ENCODE data around the gene SMC3. TPM values are rescaled to one million over a fixed set of nuclear protein-coding genes. Genes with fewer than 3 reads are reported as not detected.

SMC3 gene
- total RNA-seq, 1 experiment from 2014 or later = 31.3 TPM

GRCh38 chr10:110649347-110650264, 82.1 kb downstream of the SMC3 start:
- TF ChIP-seq, protein P1, sequence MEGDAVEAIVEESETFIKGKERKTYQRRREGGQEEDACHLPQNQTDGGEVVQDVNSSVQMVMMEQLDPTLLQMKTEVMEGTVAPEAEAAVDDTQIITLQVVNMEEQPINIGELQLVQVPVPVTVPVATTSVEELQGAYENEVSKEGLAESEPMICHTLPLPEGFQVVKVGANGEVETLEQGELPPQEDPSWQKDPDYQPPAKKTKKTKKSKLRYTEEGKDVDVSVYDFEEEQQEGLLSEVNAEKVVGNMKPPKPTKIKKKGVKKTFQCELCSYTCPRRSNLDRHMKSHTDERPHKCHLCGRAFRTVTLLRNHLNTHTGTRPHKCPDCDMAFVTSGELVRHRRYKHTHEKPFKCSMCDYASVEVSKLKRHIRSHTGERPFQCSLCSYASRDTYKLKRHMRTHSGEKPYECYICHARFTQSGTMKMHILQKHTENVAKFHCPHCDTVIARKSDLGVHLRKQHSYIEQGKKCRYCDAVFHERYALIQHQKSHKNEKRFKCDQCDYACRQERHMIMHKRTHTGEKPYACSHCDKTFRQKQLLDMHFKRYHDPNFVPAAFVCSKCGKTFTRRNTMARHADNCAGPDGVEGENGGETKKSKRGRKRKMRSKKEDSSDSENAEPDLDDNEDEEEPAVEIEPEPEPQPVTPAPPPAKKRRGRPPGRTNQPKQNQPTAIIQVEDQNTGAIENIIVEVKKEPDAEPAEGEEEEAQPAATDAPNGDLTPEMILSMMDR (IDR thresholded peaks at IDR 0.05; ENCODE audit: unreplicated experiment) = no peak
- intact Hi-C loops (cut with micrococcal nuclease; ENCODE audit: unreplicated experiment) = no loop called here
- Mint-ChIP-seq H3K36me3 (ENCODE audit: insufficient read depth, unreplicated experiment) (no peaks in the 10 kb centered on the region), H3K27me3 (ENCODE audit: unreplicated experiment) (peaks cover 9% of the 10 kb centered on the region), H3K9me3 (ENCODE audit: low read depth, unreplicated experiment) (no peaks in the 10 kb centered on the region), H3K4me3 (ENCODE audit: low read depth, unreplicated experiment) (no peak overlapping the region), H3K4me1 (ENCODE audit: low read depth, unreplicated experiment) (no peaks in the 10 kb centered on the region), H3K27ac (ENCODE audit: unreplicated experiment) (no peak overlapping the region)
- no TSS peak for BruUV-seq (replicated peaks)
- no peak for DNase-seq
- CTCF ChIA-PET = interaction anchor here (0.7 kb wide), 1 partner anchor 1000 kb away, joined by 3 read pairs; no protein-coding TSS in a partner anchor

GRCh38 chr10:110650265-110650668, 82.8 kb downstream of the SMC3 start:
- BruUV-seq (replicated peaks) = no TSS peak
- no peaks in the 10 kb centered on the region for H3K4me1 Mint-ChIP-seq (ENCODE audit: low read depth, unreplicated experiment)
- no peaks in the 10 kb centered on the region for H3K36me3 Mint-ChIP-seq (ENCODE audit: insufficient read depth, unreplicated experiment)

GRCh38 chr10:110651044-110651958, 83.8 kb downstream of the SMC3 start:
- Mint-ChIP-seq H3K27me3 (ENCODE audit: unreplicated experiment) (peaks cover 9% of the 10 kb centered on the region), H3K4me1 (ENCODE audit: low read depth, unreplicated experiment) (no peaks in the 10 kb centered on the region), H3K36me3 (ENCODE audit: insufficient read depth, unreplicated experiment) (no peaks in the 10 kb centered on the region), H3K9me3 (ENCODE audit: low read depth, unreplicated experiment) (no peaks in the 10 kb centered on the region), H3K4me3 (ENCODE audit: low read depth, unreplicated experiment) (no peak overlapping the region), H3K27ac (ENCODE audit: unreplicated experiment) (no peak overlapping the region)
- TF ChIP-seq, protein P1 (IDR thresholded peaks at IDR 0.05; ENCODE audit: unreplicated experiment) = no peak
- DNase-seq = no peak
- BruUV-seq (replicated peaks) = no TSS peak
- intact Hi-C loops (cut with micrococcal nuclease; ENCODE audit: unreplicated experiment) = no loop called here
- CTCF ChIA-PET = no interaction called here

More at GRCh38 chr10:110650265-110650668, 82.8 kb downstream of the SMC3 start:
- DNase-seq = no peak
- intact Hi-C loops (cut with micrococcal nuclease; ENCODE audit: unreplicated experiment) = no loop called here
- Mint-ChIP-seq H3K9me3 (ENCODE audit: low read depth, unreplicated experiment) (no peaks in the 10 kb centered on the region), H3K4me3 (ENCODE audit: low read depth, unreplicated experiment) (no peak overlapping the region), H3K27me3 (ENCODE audit: unreplicated experiment) (peaks cover 9% of the 10 kb centered on the region), H3K27ac (ENCODE audit: unreplicated experiment) (no peak overlapping the region)
- CTCF ChIA-PET = no interaction called here
- TF ChIP-seq, protein P1 (IDR thresholded peaks at IDR 0.05; ENCODE audit: unreplicated experiment) = no peak

- CTCF ChIA-PET = no interaction called here
- peaks cover 9% of the 10 kb centered on the region for H3K27me3 Mint-ChIP-seq (ENCODE audit: unreplicated experiment)
Observed at GRCh38 chr10:110652475-110653118, 85.1 kb downstream of the SMC3 start.

More at GRCh38 chr10:110652475-110653118, 85.1 kb downstream of the SMC3 start:
- Mint-ChIP-seq H3K27ac (ENCODE audit: unreplicated experiment) (no peak overlapping the region), H3K36me3 (ENCODE audit: insufficient read depth, unreplicated experiment) (no peaks in the 10 kb centered on the region), H3K4me1 (ENCODE audit: low read depth, unreplicated experiment) (no peaks in the 10 kb centered on the region), H3K4me3 (ENCODE audit: low read depth, unreplicated experiment) (no peak overlapping the region), H3K9me3 (ENCODE audit: low read depth, unreplicated experiment) (no peaks in the 10 kb centered on the region)
- BruUV-seq (replicated peaks) = no TSS peak
- no peak for DNase-seq
- TF ChIP-seq, protein P1 (IDR thresholded peaks at IDR 0.05; ENCODE audit: unreplicated experiment) = no peak
- intact Hi-C loops (cut with micrococcal nuclease; ENCODE audit: unreplicated experiment) = no loop called here
